ENCODE data around the gene ZNF430. TPM values are rescaled to one million over a fixed set of nuclear protein-coding genes. Genes with fewer than 3 reads are reported as not detected.

Gene ZNF430
- total and polyA plus RNA-seq, 2 of the 8 experiments (the other 6 are each of a cell fraction or from before 2014, with no cell fraction given): 4.1 to 16.1 TPM

- TF ChIP-seq CHD7 (IDR thresholded peaks at IDR 0.05; ENCODE audit: insufficient replicate concordance, low read length) (no peak), ZNF274 (IDR thresholded peaks at IDR 0.05; ENCODE audit: borderline replicate concordance, extremely low read depth, low read length) (no peak), POU5F1 (IDR thresholded peaks at IDR 0.05; ENCODE audit: low read depth, low read length) (no peak), NRF1 (IDR thresholded peaks at IDR 0.05; ENCODE audit: low read depth, low read length) (no peak), E2F6 (IDR thresholded peaks at IDR 0.05) (no peak)
Measured at GRCh38 chr19:21028969-21029268, 8.5 kb downstream of the ZNF430 start (continued).
